ENCODE data around the gene XYLT1.

DNA sequence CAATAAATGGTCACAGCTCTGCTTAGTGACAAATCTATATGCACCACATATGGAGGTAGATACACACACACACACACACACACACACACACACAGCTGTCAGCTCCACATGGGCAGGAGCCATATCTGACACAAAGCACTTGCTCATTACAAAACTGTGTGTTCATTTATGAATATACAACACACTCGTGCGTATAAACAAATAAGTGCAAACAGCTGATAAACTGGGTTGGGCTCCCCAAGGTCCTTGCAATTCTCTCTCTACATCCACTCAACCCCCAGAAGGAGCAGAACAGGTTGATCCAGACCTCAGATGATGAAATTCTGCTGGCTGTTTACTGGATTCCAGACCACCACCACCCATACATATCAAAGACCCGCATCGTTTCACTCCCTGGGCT is 140.7 kb downstream of the XYLT1 start:
- TF ChIP-seq, protein P1, sequence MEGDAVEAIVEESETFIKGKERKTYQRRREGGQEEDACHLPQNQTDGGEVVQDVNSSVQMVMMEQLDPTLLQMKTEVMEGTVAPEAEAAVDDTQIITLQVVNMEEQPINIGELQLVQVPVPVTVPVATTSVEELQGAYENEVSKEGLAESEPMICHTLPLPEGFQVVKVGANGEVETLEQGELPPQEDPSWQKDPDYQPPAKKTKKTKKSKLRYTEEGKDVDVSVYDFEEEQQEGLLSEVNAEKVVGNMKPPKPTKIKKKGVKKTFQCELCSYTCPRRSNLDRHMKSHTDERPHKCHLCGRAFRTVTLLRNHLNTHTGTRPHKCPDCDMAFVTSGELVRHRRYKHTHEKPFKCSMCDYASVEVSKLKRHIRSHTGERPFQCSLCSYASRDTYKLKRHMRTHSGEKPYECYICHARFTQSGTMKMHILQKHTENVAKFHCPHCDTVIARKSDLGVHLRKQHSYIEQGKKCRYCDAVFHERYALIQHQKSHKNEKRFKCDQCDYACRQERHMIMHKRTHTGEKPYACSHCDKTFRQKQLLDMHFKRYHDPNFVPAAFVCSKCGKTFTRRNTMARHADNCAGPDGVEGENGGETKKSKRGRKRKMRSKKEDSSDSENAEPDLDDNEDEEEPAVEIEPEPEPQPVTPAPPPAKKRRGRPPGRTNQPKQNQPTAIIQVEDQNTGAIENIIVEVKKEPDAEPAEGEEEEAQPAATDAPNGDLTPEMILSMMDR (IDR thresholded peaks at IDR 0.05): no peak
- TF ChIP-seq, protein P2, sequence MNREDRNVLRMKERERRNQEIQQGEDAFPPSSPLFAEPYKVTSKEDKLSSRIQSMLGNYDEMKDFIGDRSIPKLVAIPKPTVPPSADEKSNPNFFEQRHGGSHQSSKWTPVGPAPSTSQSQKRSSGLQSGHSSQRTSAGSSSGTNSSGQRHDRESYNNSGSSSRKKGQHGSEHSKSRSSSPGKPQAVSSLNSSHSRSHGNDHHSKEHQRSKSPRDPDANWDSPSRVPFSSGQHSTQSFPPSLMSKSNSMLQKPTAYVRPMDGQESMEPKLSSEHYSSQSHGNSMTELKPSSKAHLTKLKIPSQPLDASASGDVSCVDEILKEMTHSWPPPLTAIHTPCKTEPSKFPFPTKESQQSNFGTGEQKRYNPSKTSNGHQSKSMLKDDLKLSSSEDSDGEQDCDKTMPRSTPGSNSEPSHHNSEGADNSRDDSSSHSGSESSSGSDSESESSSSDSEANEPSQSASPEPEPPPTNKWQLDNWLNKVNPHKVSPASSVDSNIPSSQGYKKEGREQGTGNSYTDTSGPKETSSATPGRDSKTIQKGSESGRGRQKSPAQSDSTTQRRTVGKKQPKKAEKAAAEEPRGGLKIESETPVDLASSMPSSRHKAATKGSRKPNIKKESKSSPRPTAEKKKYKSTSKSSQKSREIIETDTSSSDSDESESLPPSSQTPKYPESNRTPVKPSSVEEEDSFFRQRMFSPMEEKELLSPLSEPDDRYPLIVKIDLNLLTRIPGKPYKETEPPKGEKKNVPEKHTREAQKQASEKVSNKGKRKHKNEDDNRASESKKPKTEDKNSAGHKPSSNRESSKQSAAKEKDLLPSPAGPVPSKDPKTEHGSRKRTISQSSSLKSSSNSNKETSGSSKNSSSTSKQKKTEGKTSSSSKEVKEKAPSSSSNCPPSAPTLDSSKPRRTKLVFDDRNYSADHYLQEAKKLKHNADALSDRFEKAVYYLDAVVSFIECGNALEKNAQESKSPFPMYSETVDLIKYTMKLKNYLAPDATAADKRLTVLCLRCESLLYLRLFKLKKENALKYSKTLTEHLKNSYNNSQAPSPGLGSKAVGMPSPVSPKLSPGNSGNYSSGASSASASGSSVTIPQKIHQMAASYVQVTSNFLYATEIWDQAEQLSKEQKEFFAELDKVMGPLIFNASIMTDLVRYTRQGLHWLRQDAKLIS (CRISPR knock-in tag; IDR thresholded peaks at IDR 0.05; ENCODE audit: borderline replicate concordance): no peak
- TF ChIP-seq ZNF396 (CRISPR knock-in tag; IDR thresholded peaks at IDR 0.05; ENCODE audit: borderline replicate concordance): no peak
- TF ChIP-seq, protein P3, sequence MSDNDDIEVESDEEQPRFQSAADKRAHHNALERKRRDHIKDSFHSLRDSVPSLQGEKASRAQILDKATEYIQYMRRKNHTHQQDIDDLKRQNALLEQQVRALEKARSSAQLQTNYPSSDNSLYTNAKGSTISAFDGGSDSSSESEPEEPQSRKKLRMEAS (CRISPR knock-in tag; IDR thresholded peaks at IDR 0.05): no peak
